Vein endothelial cell (primary cell): Measurements from ENCODE around the gene MYO9A. TPM values are rescaled to one million over a fixed set of nuclear protein-coding genes. Genes with fewer than 3 reads are reported as not detected.

Experiments used
- small RNA-seq: library from RNA; depleted of rRNA; stranded (forward); fragments of <200 nt; gene quantifications from one replicate; pipeline ENCODE3, GENCODE V24; 2012
- total RNA-seq: library from RNA; depleted of rRNA; stranded (reverse); fragments of >200 nt; gene quantifications from 2 replicates; pipeline ENCODE4 v1.2.3, GENCODE V29; 2012

Gene MYO9A
- 29.7 and 33.0 TPM in 2 replicates for total RNA-seq

GRCh38 chr15:72118017-72118978 lies at the start of gene MYO9A, which contains the start of gene SENP8:
TSS of gene MYO9A (minus strand) at chr15:72118150. CDS start at chr15:72046563, 71,587 bp downstream.
TSS of gene SENP8 (plus strand) at chr15:72118403. CDS start at chr15:72139624, 21,221 bp downstream.

GRCh38 chr15:71810256-71811035 lies 307.5 kb downstream of the MYO9A start, which contains the start of gene NR2E3:
TSS of gene NR2E3 (plus strand) at chr15:71810554. CDS start at chr15:71810744, 190 bp downstream.

Small RNA genes lying within 50 kb of the gene (small RNA-seq; reads per million reads assigned to genes)
- gene RNA5SP399 (not detected), gene RNU2-65P (not detected)

Other genes with a start within 250 kb of the MYO9A start
- gene SENP8, start 253 bp upstream of the MYO9A start, total RNA-seq = 1.3 TPM in 2 replicates
- gene GRAMD2A, start 79.6 kb upstream of the MYO9A start, total RNA-seq = 0.33 TPM in 1 of 2 replicates, not detected in the other
- gene PKM, start 113.0 kb upstream of the MYO9A start, total RNA-seq = 1,088 and 1,388 TPM in 2 replicates
- gene PARP6, start 154.4 kb upstream of the MYO9A start, total RNA-seq = 23.2 and 24.8 TPM in 2 replicates
- under 0.01 and 0.10 TPM in 2 replicates for gene CELF6, start 202.0 kb upstream of the MYO9A start, total RNA-seq